Activated CD8-positive, alpha-beta T cell treated with anti-CD3 and anti-CD28 coated beads, Interleukin-2, amount 10 ng/mL, durations not matched to agents 7 days and 5 days (primary cell): ENCODE results near the gene RWDD1. TPM values are rescaled to one million over a fixed set of nuclear protein-coding genes. Genes with fewer than 3 reads are reported as not detected.

Source experiments
- ATAC-seq: fragments of 150-1000 bp; cut with Tn5 transposase; one replicate; pipeline ENCODE4 v1.10.0; 2021; ENCODE audit warnings: moderate library complexity
- CTCF ChIA-PET: fragments of 350-600 bp; sonication (Branson Sonifier 250); formaldehyde crosslinking; loops from one replicate; lab custom pipeline; 2021; ENCODE audit warnings: antibody characterized with exemption; lab: Charles Lee
- POLR2A ChIA-PET: fragments of 350-600 bp; sonication (Branson Sonifier 250); formaldehyde crosslinking; loops from one replicate; lab custom pipeline; 2021; ENCODE audit warnings: antibody characterized with exemption; lab: Charles Lee
- DNase-seq: peaks from one replicate; pipeline ENCODE4 v3.0.0-alpha.2; 2020
- H3K27ac Mint-ChIP-seq: one replicate; pipeline ENCODE4 v1.8.0; 2021; ENCODE audit warnings: mild to moderate bottlenecking, mixed read lengths
- H3K27me3 Mint-ChIP-seq: one replicate; pipeline ENCODE4 v1.8.0; 2021; ENCODE audit warnings: low read depth, mixed read lengths
- H3K36me3 Mint-ChIP-seq: one replicate; pipeline ENCODE4 v1.8.0; 2021; ENCODE audit warnings: low read depth, mixed read lengths
- H3K4me1 Mint-ChIP-seq: one replicate; pipeline ENCODE4 v1.8.0; 2021; ENCODE audit warnings: low read depth, mixed read lengths
- H3K4me3 Mint-ChIP-seq: one replicate; pipeline ENCODE4 v1.8.0; 2021; ENCODE audit warnings: mild to moderate bottlenecking, mixed read lengths
- H3K9me3 Mint-ChIP-seq: one replicate; pipeline ENCODE4 v1.8.0; 2022; ENCODE audit warnings: mixed read lengths; ENCODE audit not compliant: insufficient read depth
- total RNA-seq, 2 experiments: library from RNA; stranded (reverse); gene quantifications; one replicate each; pipeline ENCODE4 v1.2.3, GENCODE V29; 2021

Gene RWDD1
- total RNA-seq, 2 experiments from 2014 or later: 39.8 to 45.2 TPM

GRCh38 chr6:116615937-116616736 is 44.8 kb downstream of the RWDD1 start, which contains the start of gene RSPH4A:
TSS of gene RSPH4A (plus strand) at chr6:116616479. CDS start at chr6:116616624, 145 bp downstream.
- Mint-ChIP-seq H3K4me3 (peak within 1 kb of the TSS; percentile 77), H3K27me3 (peaks cover 28% of the 10 kb centered on the region), H3K36me3 (no peaks in the 10 kb centered on the region), H3K27ac (no peak within 1 kb of the TSS), H3K9me3 (no peaks in the 10 kb centered on the region), H3K4me1 (peaks cover 11% of the 10 kb centered on the region)
- ChIA-PET CTCF (no interaction called here), POLR2A (interaction anchor here (1.0 kb wide), 1 partner anchor 45 kb away, joined by 4 read pairs; the partner anchor contains the start of gene RWDD1)
- ATAC-seq (peak; percentile 95), DNase-seq (peak; percentile 83)

- peak; percentile 53 for ATAC-seq
- peak; percentile 25 for DNase-seq
- CTCF ChIA-PET: interaction anchor here (0.6 kb wide), 1 partner anchor 30 kb away, joined by 3 read pairs; no protein-coding TSS in a partner anchor
- no peaks in the 10 kb centered on the region for H3K9me3 Mint-ChIP-seq
- H3K27ac Mint-ChIP-seq: no peak overlapping the region
- POLR2A ChIA-PET: no interaction called here
- H3K4me1 Mint-ChIP-seq: peaks cover 11% of the 10 kb centered on the region
- peaks cover 27% of the 10 kb centered on the region for H3K27me3 Mint-ChIP-seq
- H3K36me3 Mint-ChIP-seq: no peaks in the 10 kb centered on the region
- H3K4me3 Mint-ChIP-seq: peak overlapping the region; percentile 77
These were observed 45.4 kb downstream of the RWDD1 start for GRCh38 chr6:116616737-116617053.

- CTCF ChIA-PET: interaction anchor here (0.7 to 1.9 kb wide), 4 partner anchors 11 to 337 kb away, joined by 3 to 6 read pairs (median 5); no protein-coding TSS in a partner anchor
- ATAC-seq: no peak
- Mint-ChIP-seq H3K27ac (no peak overlapping the region), H3K4me3 (no peak overlapping the region), H3K36me3 (no peaks in the 10 kb centered on the region), H3K9me3 (no peaks in the 10 kb centered on the region), H3K27me3 (peaks cover 3% of the 10 kb centered on the region), H3K4me1 (no peaks in the 10 kb centered on the region)
- POLR2A ChIA-PET: no interaction called here
- no peak for DNase-seq
These were observed 52.9 kb downstream of the RWDD1 start for GRCh38 chr6:116624036-116624805.

GRCh38 chr6:116625872-116626271 is 54.6 kb downstream of the RWDD1 start:
- no peaks in the 10 kb centered on the region for H3K4me1 Mint-ChIP-seq
- no peaks in the 10 kb centered on the region for H3K9me3 Mint-ChIP-seq
- H3K27ac Mint-ChIP-seq: no peak overlapping the region
- DNase-seq: no peak
- ChIA-PET CTCF (no interaction called here), POLR2A (no interaction called here)
- peaks cover 3% of the 10 kb centered on the region for H3K27me3 Mint-ChIP-seq
- no peaks in the 10 kb centered on the region for H3K36me3 Mint-ChIP-seq
- no peak for ATAC-seq
- no peak overlapping the region for H3K4me3 Mint-ChIP-seq

GRCh38 chr6:116629563-116629981 is 58.3 kb downstream of the RWDD1 start:
- no peaks in the 10 kb centered on the region for H3K27me3 Mint-ChIP-seq
- ChIA-PET CTCF (no interaction called here), POLR2A (no interaction called here)
- no peaks in the 10 kb centered on the region for H3K9me3 Mint-ChIP-seq
- H3K27ac Mint-ChIP-seq: no peak overlapping the region
- H3K4me3 Mint-ChIP-seq: no peak overlapping the region
- no peak for DNase-seq
- ATAC-seq: no peak
- no peaks in the 10 kb centered on the region for H3K4me1 Mint-ChIP-seq
- peaks cover 21% of the 10 kb centered on the region for H3K36me3 Mint-ChIP-seq

GRCh38 chr6:116631379-116631990 is 60.2 kb downstream of the RWDD1 start:
- Mint-ChIP-seq H3K4me1 (no peaks in the 10 kb centered on the region), H3K36me3 (peaks cover 24% of the 10 kb centered on the region), H3K27me3 (no peaks in the 10 kb centered on the region), H3K9me3 (no peaks in the 10 kb centered on the region), H3K27ac (no peak overlapping the region), H3K4me3 (no peak overlapping the region)
- ChIA-PET CTCF (no interaction called here), POLR2A (no interaction called here)
- no peak for ATAC-seq
- DNase-seq: no peak

- no peaks in the 10 kb centered on the region for H3K4me1 Mint-ChIP-seq
- H3K27ac Mint-ChIP-seq: no peak overlapping the region
- ATAC-seq (no peak), DNase-seq (no peak)
- POLR2A ChIA-PET: no interaction called here
- H3K27me3 Mint-ChIP-seq: no peaks in the 10 kb centered on the region
- CTCF ChIA-PET: no interaction called here
- no peaks in the 10 kb centered on the region for H3K9me3 Mint-ChIP-seq
- H3K36me3 Mint-ChIP-seq: peaks cover 28% of the 10 kb centered on the region
- no peak overlapping the region for H3K4me3 Mint-ChIP-seq
These were observed 62.4 kb downstream of the RWDD1 start for GRCh38 chr6:116633685-116634084.

Other genes starting within 250 kb of the RWDD1 start
- 1 to 10 TPM; 3.7 to 3.8 TPM for gene DSE, start 200.6 kb upstream of the RWDD1 start, total RNA-seq
- gene CALHM6, start 110.1 kb upstream of the RWDD1 start, total RNA-seq: 10 to 100 TPM; 19.3 to 20.6 TPM
- gene CALHM5, start 59.9 kb upstream of the RWDD1 start, total RNA-seq: not detected
- not detected for gene TRAPPC3L, start 25.8 kb upstream of the RWDD1 start, total RNA-seq
- gene CALHM4, start 17.8 kb upstream of the RWDD1 start, total RNA-seq: not detected
- under 1 TPM; 0.18 to 0.29 TPM for gene RSPH4A, start 45.0 kb downstream of the RWDD1 start, total RNA-seq
- 10 to 100 TPM; 19.1 to 22.5 TPM for gene ZUP1, start 97.3 kb downstream of the RWDD1 start, total RNA-seq
- gene KPNA5, start 109.7 kb downstream of the RWDD1 start, total RNA-seq: 10 to 100 TPM in 1 of 2 experiments, 1 to 10 TPM in 1; 9.8 to 11.0 TPM
- not detected for gene FAM162B, start 194.2 kb downstream of the RWDD1 start, total RNA-seq